ENCODE data around the gene ZNF580. TPM values are rescaled to one million over a fixed set of nuclear protein-coding genes. Genes with fewer than 3 reads are reported as not detected.

ZNF580 gene
- total RNA-seq, 1 donor from 2014 or later, result 11.8 TPM

DNA sequence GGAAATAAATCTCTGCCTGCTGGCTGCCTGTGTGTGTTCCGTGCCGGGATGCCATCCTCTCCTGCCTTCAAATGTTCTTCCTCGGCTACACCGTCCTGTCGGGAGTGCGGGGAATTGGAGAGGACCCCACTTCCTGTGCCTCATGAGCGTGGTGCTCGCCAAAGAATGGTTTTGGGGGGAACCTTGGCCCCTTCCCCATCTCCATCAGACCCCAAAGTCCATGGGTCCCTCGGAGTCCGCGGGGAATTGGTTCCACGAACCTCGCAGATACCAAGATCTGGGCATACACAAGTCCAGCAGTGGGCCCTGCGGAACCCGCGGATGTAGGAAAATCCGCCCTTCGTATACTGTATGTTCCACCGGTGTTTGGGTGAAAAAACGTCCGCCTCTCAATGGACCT is 37.7 kb upstream of the ZNF580 start:
- DNase-seq, result no peak
- Histone ChIP-seq H3K4me1 (peaks cover 59% of the 10 kb centered on the region), H3K9me3 (replicated peaks) (no peaks in the 10 kb centered on the region), H3K4me3 (no peak overlapping the region), H3K36me3 (no peaks in the 10 kb centered on the region), H3K27ac (replicated peaks) (no peak overlapping the region), H3K27me3 (ENCODE audit: low read depth) (no peaks in the 10 kb centered on the region)
- intact Hi-C loops (cut with micrococcal nuclease), result no loop called here
- TF ChIP-seq, protein P1, sequence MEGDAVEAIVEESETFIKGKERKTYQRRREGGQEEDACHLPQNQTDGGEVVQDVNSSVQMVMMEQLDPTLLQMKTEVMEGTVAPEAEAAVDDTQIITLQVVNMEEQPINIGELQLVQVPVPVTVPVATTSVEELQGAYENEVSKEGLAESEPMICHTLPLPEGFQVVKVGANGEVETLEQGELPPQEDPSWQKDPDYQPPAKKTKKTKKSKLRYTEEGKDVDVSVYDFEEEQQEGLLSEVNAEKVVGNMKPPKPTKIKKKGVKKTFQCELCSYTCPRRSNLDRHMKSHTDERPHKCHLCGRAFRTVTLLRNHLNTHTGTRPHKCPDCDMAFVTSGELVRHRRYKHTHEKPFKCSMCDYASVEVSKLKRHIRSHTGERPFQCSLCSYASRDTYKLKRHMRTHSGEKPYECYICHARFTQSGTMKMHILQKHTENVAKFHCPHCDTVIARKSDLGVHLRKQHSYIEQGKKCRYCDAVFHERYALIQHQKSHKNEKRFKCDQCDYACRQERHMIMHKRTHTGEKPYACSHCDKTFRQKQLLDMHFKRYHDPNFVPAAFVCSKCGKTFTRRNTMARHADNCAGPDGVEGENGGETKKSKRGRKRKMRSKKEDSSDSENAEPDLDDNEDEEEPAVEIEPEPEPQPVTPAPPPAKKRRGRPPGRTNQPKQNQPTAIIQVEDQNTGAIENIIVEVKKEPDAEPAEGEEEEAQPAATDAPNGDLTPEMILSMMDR (IDR thresholded peaks at IDR 0.05; ENCODE audit: borderline replicate concordance), result no peak

- Histone ChIP-seq H3K4me1 (peaks cover 63% of the 10 kb centered on the region), H3K9me3 (replicated peaks) (no peaks in the 10 kb centered on the region), H3K27me3 (ENCODE audit: low read depth) (no peaks in the 10 kb centered on the region), H3K27ac (replicated peaks) (peak overlapping the region; percentile 98), H3K36me3 (no peaks in the 10 kb centered on the region), H3K4me3 (peak overlapping the region; percentile 89)
- intact Hi-C loops (cut with micrococcal nuclease), result no loop called here
- TF ChIP-seq, protein P1 (IDR thresholded peaks at IDR 0.05; ENCODE audit: borderline replicate concordance), result no peak
- DNase-seq, result no peak
Measured at GRCh38 chr19:55603581-55604292, 37.1 kb upstream of the ZNF580 start.

DNA sequence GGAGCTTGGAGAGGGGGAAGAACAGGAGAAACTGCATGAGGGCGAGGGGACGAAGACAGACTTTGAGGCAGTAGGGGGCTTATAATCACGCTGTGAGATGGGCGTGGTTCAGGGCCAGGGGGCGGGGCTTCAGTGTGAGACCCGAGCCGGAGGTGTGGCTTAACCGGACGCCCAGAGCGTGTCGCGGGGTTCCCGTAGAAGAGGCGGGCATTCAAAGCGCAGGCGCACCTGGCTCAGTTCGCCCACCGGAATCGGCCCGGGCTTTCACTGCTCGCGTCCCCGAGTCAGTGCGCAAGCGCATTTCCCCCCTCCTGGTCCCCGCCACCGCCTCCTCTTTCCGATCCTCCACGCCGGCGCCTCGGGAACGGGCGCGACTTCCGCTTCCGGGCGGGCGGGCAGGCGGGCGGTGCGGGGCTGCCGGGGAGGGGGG is 35.6 kb upstream of the ZNF580 start:
- peak overlapping the region; percentile 89 for H3K4me3 ChIP-seq
- TF ChIP-seq, protein P1 (IDR thresholded peaks at IDR 0.05; ENCODE audit: borderline replicate concordance), result no peak
- peaks cover 58% of the 10 kb centered on the region for H3K4me1 ChIP-seq
- intact Hi-C loops (cut with micrococcal nuclease), result loop anchor here (5.0 kb wide), 1 partner anchor 88 kb away; no protein-coding TSS in a partner anchor
- DNase-seq, result peak; percentile 97
- H3K36me3 ChIP-seq, result peaks cover 14% of the 10 kb centered on the region
- H3K27ac ChIP-seq (replicated peaks), result peak overlapping the region; percentile 98
- H3K9me3 ChIP-seq (replicated peaks), result no peaks in the 10 kb centered on the region
- H3K27me3 ChIP-seq (ENCODE audit: low read depth), result no peaks in the 10 kb centered on the region

DNA sequence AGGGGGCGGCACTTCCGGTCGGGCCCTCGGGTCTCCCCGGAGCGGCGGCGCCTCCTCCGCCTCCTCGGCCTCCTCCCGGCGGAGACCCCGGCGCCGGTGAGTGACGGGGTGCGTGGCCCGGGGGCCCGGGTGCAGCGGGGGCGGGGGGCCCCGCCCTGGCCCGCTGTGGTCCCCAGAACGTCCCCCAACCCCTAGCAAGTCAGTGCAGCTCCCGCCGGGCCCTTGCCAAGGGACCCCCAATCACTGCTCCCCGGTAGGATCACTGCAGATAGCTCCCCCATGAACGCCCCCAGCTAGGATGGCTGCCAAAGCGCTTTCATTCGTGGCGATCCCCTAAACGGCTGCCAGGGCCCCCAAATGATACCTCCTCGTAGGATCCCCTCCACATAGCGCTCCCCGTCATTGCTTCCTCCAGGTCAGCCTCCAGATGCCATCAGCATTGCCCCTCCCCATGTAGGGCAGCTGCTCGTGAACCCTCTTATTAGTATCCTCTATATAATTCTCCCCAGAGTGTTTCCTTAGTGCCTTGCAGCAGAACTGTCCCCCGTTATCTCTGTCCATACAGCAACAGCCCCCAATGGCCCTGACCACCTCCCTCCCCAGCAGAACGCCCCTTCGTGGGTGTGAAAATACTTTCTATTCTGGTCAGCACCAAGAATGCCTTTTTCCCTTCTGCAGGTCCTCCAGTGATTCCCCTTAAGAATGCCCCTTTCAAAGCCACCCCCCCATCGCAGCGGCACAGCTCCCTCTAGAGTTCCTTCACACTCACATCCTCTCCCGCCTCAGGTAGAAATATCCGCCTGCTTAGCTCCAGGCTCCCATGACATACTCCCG is 34.9 kb upstream of the ZNF580 start, which contains the start of gene ZNF865:
ZNF865 (plus strand) TSS at position 11 of the 834 bp plus-strand sequence. CDS start 7,972 bp downstream, outside the sequence.
- peak; percentile 72 for DNase-seq
- intact Hi-C loops (cut with micrococcal nuclease), result loop anchor here (5.0 kb wide), 1 partner anchor 89 kb away; no protein-coding TSS in a partner anchor
- H3K36me3 ChIP-seq, result peaks cover 18% of the 10 kb centered on the region
- peak within 1 kb of the TSS; percentile 98 for H3K27ac ChIP-seq (replicated peaks)
- H3K4me3 ChIP-seq, result peak within 1 kb of the TSS; percentile 89
- TF ChIP-seq, protein P1 (IDR thresholded peaks at IDR 0.05; ENCODE audit: borderline replicate concordance), result peak; percentile 76
- H3K9me3 ChIP-seq (replicated peaks), result no peaks in the 10 kb centered on the region
- no peaks in the 10 kb centered on the region for H3K27me3 ChIP-seq (ENCODE audit: low read depth)
- H3K4me1 ChIP-seq, result peaks cover 58% of the 10 kb centered on the region

DNA sequence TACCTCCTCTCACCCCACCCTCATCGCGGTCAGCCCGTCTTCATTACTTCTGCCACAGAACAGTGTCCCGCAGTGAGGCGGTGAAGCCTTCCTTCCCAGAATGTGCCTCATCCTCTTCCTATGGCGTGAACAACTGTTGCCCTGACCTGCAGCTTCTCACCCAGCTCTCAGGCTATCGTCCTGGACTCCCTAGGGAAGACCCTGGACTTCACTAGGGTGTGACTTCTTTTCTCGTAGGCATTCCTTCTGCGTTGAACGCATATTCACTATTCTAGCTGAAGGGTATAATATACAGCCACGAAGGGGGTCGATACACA is 34.4 kb upstream of the ZNF580 start:
- Histone ChIP-seq H3K4me1 (peaks cover 58% of the 10 kb centered on the region), H3K36me3 (peaks cover 18% of the 10 kb centered on the region), H3K4me3 (peak overlapping the region; percentile 89), H3K9me3 (replicated peaks) (no peaks in the 10 kb centered on the region), H3K27ac (replicated peaks) (peak overlapping the region; percentile 98), H3K27me3 (ENCODE audit: low read depth) (no peaks in the 10 kb centered on the region)
- TF ChIP-seq, protein P1 (IDR thresholded peaks at IDR 0.05; ENCODE audit: borderline replicate concordance), result no peak
- intact Hi-C loops (cut with micrococcal nuclease), result loop anchor here (5.0 kb wide), 1 partner anchor 89 kb away; no protein-coding TSS in a partner anchor
- DNase-seq, result no peak

All from left ventricle myocardium inferior (tissue), 1 donor.